22Rv1 (cell line): ENCODE results near the gene SLC27A3.

Source experiments
- H3K27ac ChIP-seq: fragments of 450-650 bp; 2 replicates; pipeline ENCODE4 v1.5.1; 2017
- ZFX ChIP-seq: fragments of 450-650 bp; IDR thresholded peaks from 2 replicates; pipeline ENCODE4 v1.6.1; 2017; ENCODE audit warnings: antibody characterized with exemption, borderline replicate concordance
- TF ChIP-seq, protein P1 (sequence below): fragments of 450-650 bp; IDR thresholded peaks from 2 replicates; pipeline ENCODE4 v1.5.1; 2017; ENCODE audit warnings: mild to moderate bottlenecking

SLC27A3 gene

DNA sequence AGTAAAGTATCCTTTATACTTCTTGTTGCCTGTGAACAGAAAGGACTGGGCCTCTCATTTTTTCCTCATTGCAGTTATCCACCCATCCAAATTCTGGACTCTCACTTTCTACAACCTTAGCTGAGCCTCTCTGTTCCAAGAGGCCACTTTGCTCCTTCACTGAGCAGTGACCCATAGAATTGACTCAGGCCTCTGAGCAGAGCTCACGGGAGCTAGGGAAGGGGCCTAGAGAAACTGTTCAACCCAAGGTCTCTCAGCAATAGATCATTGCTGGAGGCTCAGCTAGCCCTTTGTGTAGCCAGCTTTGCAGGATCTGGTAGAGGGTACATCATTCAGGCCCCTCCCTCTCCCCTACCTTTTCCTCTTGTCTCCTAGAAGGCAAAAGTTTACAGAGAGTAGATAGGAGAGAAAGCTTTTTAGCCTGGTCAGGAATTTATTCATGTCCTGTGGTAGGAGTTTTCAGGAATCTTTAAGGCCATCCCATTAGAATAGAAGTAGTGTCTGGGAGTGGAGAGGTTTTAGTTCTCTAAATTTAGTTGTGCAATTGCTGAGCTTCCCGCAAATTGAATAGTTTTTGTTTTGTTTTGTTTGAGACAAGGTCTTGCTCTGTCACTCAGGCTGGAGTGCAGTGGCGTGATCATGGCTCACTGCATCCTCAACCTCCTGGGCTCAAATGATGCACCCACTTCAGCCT lies 40.7 kb upstream of the SLC27A3 start:
- peak overlapping the region; percentile 4; the same call in 1 of the 2 replicates for H3K27ac ChIP-seq
- TF ChIP-seq, protein P1, sequence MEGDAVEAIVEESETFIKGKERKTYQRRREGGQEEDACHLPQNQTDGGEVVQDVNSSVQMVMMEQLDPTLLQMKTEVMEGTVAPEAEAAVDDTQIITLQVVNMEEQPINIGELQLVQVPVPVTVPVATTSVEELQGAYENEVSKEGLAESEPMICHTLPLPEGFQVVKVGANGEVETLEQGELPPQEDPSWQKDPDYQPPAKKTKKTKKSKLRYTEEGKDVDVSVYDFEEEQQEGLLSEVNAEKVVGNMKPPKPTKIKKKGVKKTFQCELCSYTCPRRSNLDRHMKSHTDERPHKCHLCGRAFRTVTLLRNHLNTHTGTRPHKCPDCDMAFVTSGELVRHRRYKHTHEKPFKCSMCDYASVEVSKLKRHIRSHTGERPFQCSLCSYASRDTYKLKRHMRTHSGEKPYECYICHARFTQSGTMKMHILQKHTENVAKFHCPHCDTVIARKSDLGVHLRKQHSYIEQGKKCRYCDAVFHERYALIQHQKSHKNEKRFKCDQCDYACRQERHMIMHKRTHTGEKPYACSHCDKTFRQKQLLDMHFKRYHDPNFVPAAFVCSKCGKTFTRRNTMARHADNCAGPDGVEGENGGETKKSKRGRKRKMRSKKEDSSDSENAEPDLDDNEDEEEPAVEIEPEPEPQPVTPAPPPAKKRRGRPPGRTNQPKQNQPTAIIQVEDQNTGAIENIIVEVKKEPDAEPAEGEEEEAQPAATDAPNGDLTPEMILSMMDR: no peak

DNA sequence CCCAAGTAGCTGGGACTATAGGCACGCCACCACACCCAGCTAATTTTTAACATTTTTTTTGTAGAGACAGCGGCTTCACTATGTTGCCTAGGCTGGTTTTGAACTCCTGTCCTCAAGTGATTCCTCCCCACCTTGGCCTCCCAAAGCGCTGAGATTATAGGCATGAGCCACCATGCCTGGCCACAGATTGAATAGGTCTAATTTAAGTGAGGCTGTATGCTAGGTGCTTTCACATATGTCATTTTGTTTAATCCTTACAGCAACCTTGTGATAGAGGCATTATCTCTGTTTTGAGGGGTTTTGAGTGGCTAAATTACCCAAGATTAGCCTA lies 40.2 kb upstream of the SLC27A3 start:
- TF ChIP-seq, protein P1: no peak
- TF ChIP-seq ZFX: no peak
- H3K27ac ChIP-seq: no peak overlapping the region

DNA sequence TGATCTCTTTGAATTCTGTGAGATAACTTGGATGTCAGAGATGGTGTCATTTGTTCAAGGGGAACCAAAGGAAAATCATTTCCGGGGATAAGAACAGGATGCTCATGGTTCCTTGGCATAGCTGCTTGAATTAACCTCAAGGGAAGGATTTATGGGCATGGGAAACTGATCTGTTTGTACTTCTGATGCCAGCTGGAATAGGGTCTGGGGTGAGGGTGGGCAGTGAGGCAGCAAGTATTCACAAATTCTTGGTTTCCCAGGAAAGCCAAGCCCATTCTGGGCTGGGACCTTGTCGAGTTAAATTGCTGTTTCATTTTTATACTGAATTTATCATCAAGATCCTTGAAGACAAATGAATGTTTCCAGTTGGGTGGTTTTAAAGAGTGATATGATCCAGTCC lies 33.2 kb upstream of the SLC27A3 start:
- TF ChIP-seq, protein P1: no peak
- no peak for TF ChIP-seq ZFX
- H3K27ac ChIP-seq: peak overlapping the region; percentile 77

DNA sequence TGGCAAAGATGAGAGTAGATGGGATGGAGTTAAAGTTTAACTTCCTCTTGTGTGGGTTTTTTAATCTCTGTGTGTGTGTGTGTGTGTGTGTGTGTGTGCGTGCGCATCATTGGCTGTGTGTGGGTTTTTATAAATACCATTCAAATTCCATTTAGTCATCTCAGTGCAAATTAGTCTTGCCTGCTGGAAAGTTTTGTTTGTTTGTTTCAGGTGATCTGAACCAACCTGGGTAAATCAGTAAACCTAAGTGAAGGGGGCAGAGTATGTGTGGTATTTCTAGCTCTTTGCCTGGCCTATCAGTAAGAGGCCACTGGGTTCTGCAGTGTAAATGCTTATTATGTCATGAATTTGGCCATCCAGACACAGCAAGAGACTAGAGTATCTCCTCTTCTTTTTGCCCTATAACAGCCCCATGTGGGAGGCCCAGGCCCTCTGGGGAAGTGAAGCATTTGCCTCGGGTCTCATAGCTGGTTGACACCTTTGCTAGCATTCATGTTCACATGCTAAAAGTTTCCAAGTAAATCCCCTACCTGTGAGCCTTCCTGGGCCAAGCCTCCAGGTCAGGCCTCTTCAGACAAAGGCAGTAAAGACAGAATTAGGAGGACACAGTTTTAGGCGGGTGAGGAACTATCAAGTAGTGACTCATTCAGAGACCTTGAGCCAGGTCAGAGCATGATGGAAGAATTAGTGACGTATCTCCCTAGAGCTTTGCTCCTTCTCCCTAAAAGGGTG lies 32.6 kb upstream of the SLC27A3 start:
- no peak for TF ChIP-seq ZFX
- TF ChIP-seq, protein P1: no peak
- H3K27ac ChIP-seq: peak overlapping the region; percentile 77

DNA sequence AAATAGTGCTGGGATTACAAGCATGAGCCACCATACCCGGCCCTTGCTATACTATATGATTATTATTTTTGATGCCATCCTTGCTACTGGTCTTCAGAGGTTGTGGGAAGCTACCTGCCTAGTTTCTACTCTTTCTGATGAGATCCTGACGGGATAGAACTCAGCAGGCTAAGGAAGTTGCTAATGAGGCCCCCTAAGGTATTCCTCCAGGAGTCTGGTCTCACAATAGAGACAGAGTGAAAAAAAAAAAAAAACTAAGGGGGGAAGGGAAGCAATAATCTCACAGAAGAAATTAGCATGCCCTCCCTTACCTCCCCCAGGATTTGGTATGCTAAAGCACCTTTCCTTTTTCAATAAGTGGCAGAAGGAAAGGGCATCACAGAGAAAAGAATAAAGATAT lies 29.8 kb upstream of the SLC27A3 start:
- no peak for TF ChIP-seq ZFX
- TF ChIP-seq, protein P1: no peak
- H3K27ac ChIP-seq: no peak overlapping the region

DNA sequence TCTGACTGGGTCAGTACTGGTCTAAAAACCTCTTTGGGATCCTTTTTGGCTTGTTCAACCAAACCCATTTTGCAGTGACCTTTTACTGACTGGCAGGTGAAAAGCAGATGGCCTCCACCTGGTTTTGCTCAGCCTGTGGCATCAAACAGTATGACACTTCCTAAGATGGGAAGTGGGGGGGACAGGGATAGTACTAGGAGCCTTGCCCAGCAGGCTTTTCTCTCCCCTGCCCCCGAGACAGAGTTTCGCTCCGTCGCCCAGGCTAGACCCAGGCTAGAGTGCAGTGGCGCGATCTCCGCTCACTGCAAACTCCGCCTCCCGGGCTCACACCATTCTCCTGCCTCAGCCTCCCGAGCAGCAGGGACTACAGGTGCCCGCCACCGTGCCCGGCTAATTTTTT lies 29.0 kb upstream of the SLC27A3 start:
- H3K27ac ChIP-seq: no peak overlapping the region
- TF ChIP-seq, protein P1: no peak
- no peak for TF ChIP-seq ZFX

DNA sequence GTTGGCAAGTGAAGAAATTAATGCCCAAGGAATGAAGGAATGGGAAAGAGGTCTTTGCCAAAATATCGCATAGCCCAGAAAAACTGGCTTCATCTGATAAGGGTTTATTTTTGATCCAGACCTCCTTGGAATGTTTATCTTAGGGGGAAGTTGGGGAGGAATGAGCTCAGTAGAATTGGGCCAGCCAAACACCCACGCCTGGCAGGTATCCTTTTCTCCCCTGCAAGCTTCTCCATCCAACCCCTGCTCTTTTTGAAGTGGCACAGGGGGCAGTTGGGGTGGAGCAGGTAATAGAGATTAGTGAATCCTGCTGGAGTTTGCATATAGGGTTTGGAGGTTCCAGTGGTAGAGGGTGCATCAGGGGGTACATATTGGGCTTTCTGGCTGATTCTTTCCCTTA lies 26.3 kb upstream of the SLC27A3 start:
- TF ChIP-seq, protein P1: no peak
- no peak for TF ChIP-seq ZFX
- H3K27ac ChIP-seq: peak overlapping the region; percentile 19; the same call in 1 of the 2 replicates
